SK-N-DZ (cell line): ENCODE measurements around the gene ZDHHC14.
A peak's percentile ranks its signal among the peaks of the same experiment; 100 is the strongest.
"Not testable (repeated sequence)": the region's sequence is repeated elsewhere in the genome, so short reads cannot be mapped to it uniquely, and the experiment has no call there.

ENCODE experiments used
- DNase-seq: peaks from one replicate; pipeline ENCODE4 v3.0.0-alpha.2; 2015; ENCODE audit warnings: low spot score

Gene ZDHHC14

GRCh38 chr6:157569543-157569942, 188.6 kb downstream of the ZDHHC14 start:
- no peak for DNase-seq

- peak; percentile 18 for DNase-seq
These were observed 189.1 kb downstream of the ZDHHC14 start for GRCh38 chr6:157570104-157570503.

- DNase-seq: no peak
These were observed 189.8 kb downstream of the ZDHHC14 start for GRCh38 chr6:157570752-157571151.

- peak; percentile 36 for DNase-seq
These were observed 190.3 kb downstream of the ZDHHC14 start for GRCh38 chr6:157571269-157571668.

- DNase-seq: no peak
These were observed 191.0 kb downstream of the ZDHHC14 start for GRCh38 chr6:157571950-157572349.

GRCh38 chr6:157574851-157575424, 193.9 kb downstream of the ZDHHC14 start:
- no peak for DNase-seq

- DNase-seq: no peak
These were observed 194.6 kb downstream of the ZDHHC14 start for GRCh38 chr6:157575436-157576145.

- not testable (repeated sequence) for DNase-seq
These were observed 196.0 kb downstream of the ZDHHC14 start for GRCh38 chr6:157576991-157577390.

- not testable (repeated sequence) for DNase-seq
These were observed 197.5 kb downstream of the ZDHHC14 start for GRCh38 chr6:157578527-157578926.

GRCh38 chr6:157579467-157580031, 198.6 kb downstream of the ZDHHC14 start:
- no peak for DNase-seq

- no peak for DNase-seq
These were observed 203.0 kb downstream of the ZDHHC14 start for GRCh38 chr6:157584036-157584435.

- DNase-seq: no peak
These were observed 204.5 kb downstream of the ZDHHC14 start for GRCh38 chr6:157585274-157586087.

GRCh38 chr6:157586088-157586414, 205.1 kb downstream of the ZDHHC14 start:
- DNase-seq: no peak

GRCh38 chr6:157586476-157587126, 205.6 kb downstream of the ZDHHC14 start:
- DNase-seq: no peak

GRCh38 chr6:157587127-157587926, 206.3 kb downstream of the ZDHHC14 start:
- no peak for DNase-seq

GRCh38 chr6:157590654-157591053, 209.7 kb downstream of the ZDHHC14 start:
- DNase-seq: not testable (repeated sequence)

GRCh38 chr6:157592541-157592940, 211.6 kb downstream of the ZDHHC14 start:
- DNase-seq: no peak

GRCh38 chr6:157592980-157593379, 212.0 kb downstream of the ZDHHC14 start:
- DNase-seq: no peak

- DNase-seq: no peak
These were observed 212.6 kb downstream of the ZDHHC14 start for GRCh38 chr6:157593596-157593995.

- DNase-seq: no peak
These were observed 213.3 kb downstream of the ZDHHC14 start for GRCh38 chr6:157594292-157594691.

- DNase-seq: no peak
These were observed 214.8 kb downstream of the ZDHHC14 start for GRCh38 chr6:157595768-157596167.
